IgD-negative memory B cell (primary cell): ENCODE measurements around the gene NUP50. TPM values are rescaled to one million over a fixed set of nuclear protein-coding genes. Genes with fewer than 3 reads are reported as not detected.

Source experiments
- H3K27ac Mint-ChIP-seq, 3 donors: one replicate each; pipeline ENCODE4 v1.8.0; 2020 to 2022; ENCODE audit warnings: mild to moderate bottlenecking in 3 of 3, mixed read lengths in 3 of 3, moderate library complexity in 1 of 3
- H3K27me3 Mint-ChIP-seq: one replicate; pipeline ENCODE4 v1.8.0; 2021; ENCODE audit warnings: mixed read lengths
- H3K36me3 Mint-ChIP-seq: one replicate; pipeline ENCODE4 v1.8.0; 2020; ENCODE audit warnings: mild to moderate bottlenecking, mixed read lengths
- H3K4me1 Mint-ChIP-seq, 3 donors: one replicate each; pipeline ENCODE4 v1.8.0; 2020 to 2022; ENCODE audit warnings: mixed read lengths in 3 of 3, mild to moderate bottlenecking in 1 of 3
- H3K4me3 Mint-ChIP-seq, 4 donors: one replicate each; pipeline ENCODE4 v1.8.0; 2020 to 2022; ENCODE audit warnings: mild to moderate bottlenecking in 4 of 4, mixed read lengths in 4 of 4, moderate library complexity in 3 of 4
- H3K9me3 Mint-ChIP-seq, 3 donors: one replicate each; pipeline ENCODE4 v1.8.0; 2020 to 2021; ENCODE audit warnings: mixed read lengths in 3 of 3, mild to moderate bottlenecking in 1 of 3
- polyA plus RNA-seq: library from polyadenylated mRNA; unstranded; fragments of 300-500 nt; fragmentation: Illumina TruSeq; gene quantifications from one replicate; pipeline ENCODE4 v1.2.3, GENCODE V29; 2021

NUP50 gene
- polyA plus RNA-seq, 1 donor from 2014 or later: 43.9 TPM

GRCh38 chr22:45196308-45196707 is 32.6 kb downstream of the NUP50 start:
- H3K27me3 Mint-ChIP-seq: no peaks in the 10 kb centered on the region
- H3K9me3 Mint-ChIP-seq: no peaks in the 10 kb centered on the region
- H3K27ac Mint-ChIP-seq: no peak overlapping the region
- H3K4me1 Mint-ChIP-seq: peaks cover 0 to 3% (median 0%) of the 10 kb centered on the region in 3 donors
- no peak overlapping the region for H3K4me3 Mint-ChIP-seq
- H3K36me3 Mint-ChIP-seq: peaks cover 3% of the 10 kb centered on the region

- H3K9me3 Mint-ChIP-seq: no peaks in the 10 kb centered on the region
- peaks cover 0 to 3% (median 0%) of the 10 kb centered on the region in 3 donors for H3K4me1 Mint-ChIP-seq
- peaks cover 2% of the 10 kb centered on the region for H3K36me3 Mint-ChIP-seq
- H3K4me3 Mint-ChIP-seq: no peak overlapping the region
- H3K27me3 Mint-ChIP-seq: no peaks in the 10 kb centered on the region
- no peak overlapping the region for H3K27ac Mint-ChIP-seq
These were observed 33.3 kb downstream of the NUP50 start for GRCh38 chr22:45196926-45197605.

- H3K27ac Mint-ChIP-seq: peak overlapping the region in 1 of 3 donors; percentile 31
- H3K4me1 Mint-ChIP-seq: peaks cover 0 to 3% (median 0%) of the 10 kb centered on the region in 3 donors
- H3K9me3 Mint-ChIP-seq: no peaks in the 10 kb centered on the region
- H3K36me3 Mint-ChIP-seq: peaks cover 2% of the 10 kb centered on the region
- no peak overlapping the region for H3K4me3 Mint-ChIP-seq
- H3K27me3 Mint-ChIP-seq: no peaks in the 10 kb centered on the region
These were observed 34.1 kb downstream of the NUP50 start for GRCh38 chr22:45197606-45198462.

- Mint-ChIP-seq H3K4me1 (peaks cover 0 to 3% (median 0%) of the 10 kb centered on the region in 3 donors), H3K9me3 (no peaks in the 10 kb centered on the region), H3K4me3 (no peak overlapping the region), H3K27me3 (no peaks in the 10 kb centered on the region), H3K27ac (peak overlapping the region in 1 of 3 donors; percentile 31), H3K36me3 (peaks cover 2% of the 10 kb centered on the region)
These were observed 34.7 kb downstream of the NUP50 start for GRCh38 chr22:45198463-45198795.

GRCh38 chr22:45199723-45200122 is 36.0 kb downstream of the NUP50 start:
- Mint-ChIP-seq H3K4me1 (peaks cover 0 to 3% (median 0%) of the 10 kb centered on the region in 3 donors), H3K4me3 (no peak overlapping the region), H3K27ac (no peak overlapping the region), H3K9me3 (no peaks in the 10 kb centered on the region), H3K36me3 (peaks cover 2% of the 10 kb centered on the region), H3K27me3 (no peaks in the 10 kb centered on the region)

GRCh38 chr22:45200230-45200629 is 36.5 kb downstream of the NUP50 start:
- Mint-ChIP-seq H3K4me1 (peaks cover 0 to 3% (median 0%) of the 10 kb centered on the region in 3 donors), H3K9me3 (no peaks in the 10 kb centered on the region), H3K27ac (no peak overlapping the region), H3K27me3 (no peaks in the 10 kb centered on the region), H3K4me3 (no peak overlapping the region), H3K36me3 (peaks cover 2% of the 10 kb centered on the region)

GRCh38 chr22:45200860-45201511 is 37.3 kb downstream of the NUP50 start:
- Mint-ChIP-seq H3K36me3 (peaks cover 2% of the 10 kb centered on the region), H3K4me1 (peaks cover 0 to 3% (median 0%) of the 10 kb centered on the region in 3 donors), H3K4me3 (no peak overlapping the region), H3K27me3 (no peaks in the 10 kb centered on the region), H3K9me3 (no peaks in the 10 kb centered on the region), H3K27ac (no peak overlapping the region)

GRCh38 chr22:45201678-45202332 is 38.1 kb downstream of the NUP50 start:
- H3K4me3 Mint-ChIP-seq: no peak overlapping the region
- H3K4me1 Mint-ChIP-seq: no peaks in the 10 kb centered on the region
- H3K27me3 Mint-ChIP-seq: no peaks in the 10 kb centered on the region
- H3K36me3 Mint-ChIP-seq: peaks cover 2% of the 10 kb centered on the region
- no peak overlapping the region for H3K27ac Mint-ChIP-seq
- no peaks in the 10 kb centered on the region for H3K9me3 Mint-ChIP-seq

GRCh38 chr22:45202333-45203149 is 38.8 kb downstream of the NUP50 start:
- peaks cover 2% of the 10 kb centered on the region for H3K36me3 Mint-ChIP-seq
- H3K27ac Mint-ChIP-seq: no peak overlapping the region
- no peaks in the 10 kb centered on the region for H3K4me1 Mint-ChIP-seq
- H3K9me3 Mint-ChIP-seq: no peaks in the 10 kb centered on the region
- H3K4me3 Mint-ChIP-seq: no peak overlapping the region
- H3K27me3 Mint-ChIP-seq: no peaks in the 10 kb centered on the region

GRCh38 chr22:45203150-45203951 is 39.6 kb downstream of the NUP50 start:
- H3K4me3 Mint-ChIP-seq: no peak overlapping the region
- no peaks in the 10 kb centered on the region for H3K9me3 Mint-ChIP-seq
- peaks cover 2% of the 10 kb centered on the region for H3K36me3 Mint-ChIP-seq
- H3K4me1 Mint-ChIP-seq: no peaks in the 10 kb centered on the region
- no peak overlapping the region for H3K27ac Mint-ChIP-seq
- no peaks in the 10 kb centered on the region for H3K27me3 Mint-ChIP-seq

GRCh38 chr22:45204241-45204640 is 40.5 kb downstream of the NUP50 start:
- no peaks in the 10 kb centered on the region for H3K27me3 Mint-ChIP-seq
- H3K4me1 Mint-ChIP-seq: no peaks in the 10 kb centered on the region
- no peak overlapping the region for H3K27ac Mint-ChIP-seq
- no peak overlapping the region for H3K4me3 Mint-ChIP-seq
- peaks cover 2% of the 10 kb centered on the region for H3K36me3 Mint-ChIP-seq
- H3K9me3 Mint-ChIP-seq: no peaks in the 10 kb centered on the region

- H3K27ac Mint-ChIP-seq: no peak overlapping the region
These were observed 41.1 kb downstream of the NUP50 start for GRCh38 chr22:45204819-45205218.

GRCh38 chr22:45205276-45205925 is 41.7 kb downstream of the NUP50 start:
- no peaks in the 10 kb centered on the region for H3K9me3 Mint-ChIP-seq
- no peak overlapping the region for H3K4me3 Mint-ChIP-seq
- no peaks in the 10 kb centered on the region for H3K27me3 Mint-ChIP-seq
- peaks cover 2% of the 10 kb centered on the region for H3K36me3 Mint-ChIP-seq
- no peak overlapping the region for H3K27ac Mint-ChIP-seq
- no peaks in the 10 kb centered on the region for H3K4me1 Mint-ChIP-seq

More at GRCh38 chr22:45204819-45205218, 41.1 kb downstream of the NUP50 start:
- H3K36me3 Mint-ChIP-seq: peaks cover 2% of the 10 kb centered on the region
- no peak overlapping the region for H3K4me3 Mint-ChIP-seq
- H3K9me3 Mint-ChIP-seq: no peaks in the 10 kb centered on the region
- H3K27me3 Mint-ChIP-seq: no peaks in the 10 kb centered on the region
- H3K4me1 Mint-ChIP-seq: no peaks in the 10 kb centered on the region
